Suprapubic skin (tissue), 4 donors: ENCODE data around the gene THOC6.

Experiments
- POLR2A ChIP-seq, 2 donors: fragments of 450-650 bp; IDR thresholded peaks; one replicate each; pipeline ENCODE4 v1.6.1; 2017; ENCODE audit warnings: antibody characterized with exemption in 2 of 2, mild to moderate bottlenecking in 2 of 2, moderate library complexity in 2 of 2
- POLR2AphosphoS5 ChIP-seq, 3 donors: sonication (generic); formaldehyde crosslinking; IDR thresholded peaks; one replicate each; pipeline ENCODE4 v1.6.1; 2017; ENCODE audit warnings: antibody characterized with exemption in 3 of 3
- TF ChIP-seq, protein P1 (sequence below), 2 donors: fragments of 200-600 bp in 1 of 2; fragments of 450-650 bp in 1 of 2; sonication (generic) in 1 of 2; IDR thresholded peaks; one replicate each; pipeline ENCODE4 v1.5.1; 2016 to 2019; ENCODE audit warnings: antibody characterized with exemption in 2 of 2, mild to moderate bottlenecking in 1 of 2, moderate library complexity in 1 of 2

DNA sequence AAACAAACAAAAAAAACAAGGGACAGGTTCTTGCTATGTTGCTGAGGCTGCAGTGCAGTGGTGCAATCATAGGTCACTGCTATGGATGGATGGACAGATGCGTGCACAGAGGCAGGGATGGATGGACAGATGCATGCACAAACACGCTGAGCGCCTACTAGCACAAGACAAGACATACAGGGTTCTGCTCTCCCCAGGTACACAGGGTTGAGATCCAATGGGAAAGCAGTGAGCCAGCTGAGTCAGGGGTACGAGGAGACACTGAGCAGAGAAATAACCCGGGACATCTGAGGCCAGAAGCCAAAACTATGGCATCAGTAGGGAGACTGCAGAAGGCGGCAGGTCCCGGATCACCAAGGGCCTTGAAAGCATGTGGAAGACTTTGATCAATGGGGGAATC is 47.8 kb downstream of the THOC6 start:
- TF ChIP-seq POLR2AphosphoS5 (IDR thresholded peaks at IDR 0.05) (no peak), POLR2A (IDR thresholded peaks at IDR 0.05) (no peak)
- TF ChIP-seq, protein P1, sequence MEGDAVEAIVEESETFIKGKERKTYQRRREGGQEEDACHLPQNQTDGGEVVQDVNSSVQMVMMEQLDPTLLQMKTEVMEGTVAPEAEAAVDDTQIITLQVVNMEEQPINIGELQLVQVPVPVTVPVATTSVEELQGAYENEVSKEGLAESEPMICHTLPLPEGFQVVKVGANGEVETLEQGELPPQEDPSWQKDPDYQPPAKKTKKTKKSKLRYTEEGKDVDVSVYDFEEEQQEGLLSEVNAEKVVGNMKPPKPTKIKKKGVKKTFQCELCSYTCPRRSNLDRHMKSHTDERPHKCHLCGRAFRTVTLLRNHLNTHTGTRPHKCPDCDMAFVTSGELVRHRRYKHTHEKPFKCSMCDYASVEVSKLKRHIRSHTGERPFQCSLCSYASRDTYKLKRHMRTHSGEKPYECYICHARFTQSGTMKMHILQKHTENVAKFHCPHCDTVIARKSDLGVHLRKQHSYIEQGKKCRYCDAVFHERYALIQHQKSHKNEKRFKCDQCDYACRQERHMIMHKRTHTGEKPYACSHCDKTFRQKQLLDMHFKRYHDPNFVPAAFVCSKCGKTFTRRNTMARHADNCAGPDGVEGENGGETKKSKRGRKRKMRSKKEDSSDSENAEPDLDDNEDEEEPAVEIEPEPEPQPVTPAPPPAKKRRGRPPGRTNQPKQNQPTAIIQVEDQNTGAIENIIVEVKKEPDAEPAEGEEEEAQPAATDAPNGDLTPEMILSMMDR (IDR thresholded peaks at IDR 0.05): no peak
